ENCODE measurements around the gene DOK3. TPM values are rescaled to one million over a fixed set of nuclear protein-coding genes. Genes with fewer than 3 reads are reported as not detected.

The DOK3 gene
- total RNA-seq, 1 experiment from 2014 or later: 12.4 TPM

DNA sequence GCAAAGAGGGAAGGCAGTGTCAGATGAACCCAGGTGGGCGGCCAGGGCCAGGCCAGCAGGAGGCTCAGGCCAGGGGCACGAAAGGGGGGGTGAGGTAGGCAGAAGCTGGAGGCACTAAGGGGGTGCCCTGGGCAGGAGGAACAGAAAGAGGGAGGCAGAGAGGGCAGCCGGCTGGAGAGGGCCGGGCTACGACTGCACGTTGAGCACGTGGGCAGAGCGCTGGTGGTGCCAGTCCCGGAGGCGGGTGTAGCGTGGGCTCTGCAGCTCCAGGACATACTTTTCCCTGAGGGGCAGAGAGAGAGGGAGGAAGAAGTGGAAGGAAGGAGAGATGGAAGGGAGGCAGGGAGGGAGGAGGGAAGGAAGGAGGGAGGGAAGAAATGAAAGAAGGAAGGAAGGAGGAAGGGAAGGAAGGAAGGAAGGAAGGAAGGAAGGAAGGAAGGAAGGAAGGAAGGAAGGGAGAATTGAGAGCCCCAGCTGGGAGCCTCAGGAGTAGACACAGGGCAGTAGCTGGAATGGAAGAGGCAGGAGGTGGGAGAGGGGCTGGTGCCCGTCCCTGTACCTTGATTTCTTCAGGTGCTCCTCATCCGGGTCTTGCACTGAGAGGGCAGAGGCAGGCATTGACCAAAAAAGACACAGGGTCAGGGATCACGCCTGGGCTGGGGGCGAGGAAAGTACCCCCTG lies 19.2 kb downstream of the DOK3 start:
- ChIA-PET CTCF (interaction anchor here (0.6 kb wide), 1 partner anchor 327 kb away, joined by 8 read pairs; no protein-coding TSS in a partner anchor), POLR2A (no interaction called here)

DNA sequence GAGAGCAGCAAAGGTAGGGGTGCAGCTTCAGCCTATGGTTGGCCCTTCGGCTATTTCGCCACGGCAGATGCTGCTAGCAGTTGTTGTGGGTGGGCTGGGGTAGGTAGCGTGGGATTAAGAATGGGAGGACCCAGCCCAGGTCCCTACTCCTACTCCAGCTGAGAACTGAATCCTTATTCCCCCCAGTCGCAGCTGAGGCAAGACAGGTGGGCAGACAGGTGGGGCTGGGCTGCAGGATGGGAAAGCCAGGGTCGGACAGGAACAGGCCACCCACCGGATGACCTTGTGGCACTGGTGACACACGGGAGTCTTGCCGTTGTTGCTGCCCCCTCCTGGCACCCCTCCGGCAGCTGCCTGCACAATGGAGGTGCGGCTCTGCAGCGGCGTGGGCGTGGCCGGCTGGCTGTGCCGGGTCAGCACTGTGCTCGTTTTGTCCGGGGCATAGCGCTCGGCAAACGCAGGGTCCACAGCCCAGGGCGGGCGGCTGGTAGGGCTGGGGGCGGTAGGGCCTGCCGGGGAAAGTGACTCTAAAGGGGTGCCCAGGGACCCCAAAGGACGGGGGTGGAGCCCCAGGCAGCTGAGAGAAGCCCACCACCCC lies 20.4 kb downstream of the DOK3 start:
- no peak for TF ChIP-seq TCF7L2 (IDR thresholded peaks at IDR 0.05; ENCODE audit: low read depth, low read length)
- TF ChIP-seq, protein P1, sequence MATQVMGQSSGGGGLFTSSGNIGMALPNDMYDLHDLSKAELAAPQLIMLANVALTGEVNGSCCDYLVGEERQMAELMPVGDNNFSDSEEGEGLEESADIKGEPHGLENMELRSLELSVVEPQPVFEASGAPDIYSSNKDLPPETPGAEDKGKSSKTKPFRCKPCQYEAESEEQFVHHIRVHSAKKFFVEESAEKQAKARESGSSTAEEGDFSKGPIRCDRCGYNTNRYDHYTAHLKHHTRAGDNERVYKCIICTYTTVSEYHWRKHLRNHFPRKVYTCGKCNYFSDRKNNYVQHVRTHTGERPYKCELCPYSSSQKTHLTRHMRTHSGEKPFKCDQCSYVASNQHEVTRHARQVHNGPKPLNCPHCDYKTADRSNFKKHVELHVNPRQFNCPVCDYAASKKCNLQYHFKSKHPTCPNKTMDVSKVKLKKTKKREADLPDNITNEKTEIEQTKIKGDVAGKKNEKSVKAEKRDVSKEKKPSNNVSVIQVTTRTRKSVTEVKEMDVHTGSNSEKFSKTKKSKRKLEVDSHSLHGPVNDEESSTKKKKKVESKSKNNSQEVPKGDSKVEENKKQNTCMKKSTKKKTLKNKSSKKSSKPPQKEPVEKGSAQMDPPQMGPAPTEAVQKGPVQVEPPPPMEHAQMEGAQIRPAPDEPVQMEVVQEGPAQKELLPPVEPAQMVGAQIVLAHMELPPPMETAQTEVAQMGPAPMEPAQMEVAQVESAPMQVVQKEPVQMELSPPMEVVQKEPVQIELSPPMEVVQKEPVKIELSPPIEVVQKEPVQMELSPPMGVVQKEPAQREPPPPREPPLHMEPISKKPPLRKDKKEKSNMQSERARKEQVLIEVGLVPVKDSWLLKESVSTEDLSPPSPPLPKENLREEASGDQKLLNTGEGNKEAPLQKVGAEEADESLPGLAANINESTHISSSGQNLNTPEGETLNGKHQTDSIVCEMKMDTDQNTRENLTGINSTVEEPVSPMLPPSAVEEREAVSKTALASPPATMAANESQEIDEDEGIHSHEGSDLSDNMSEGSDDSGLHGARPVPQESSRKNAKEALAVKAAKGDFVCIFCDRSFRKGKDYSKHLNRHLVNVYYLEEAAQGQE (IDR thresholded peaks at IDR 0.05; ENCODE audit: insufficient read depth in 1 of 2, low read depth in 2 of 2, low read length in 1 of 2): no peak
- no peak for TF ChIP-seq SIN3A (IDR thresholded peaks at IDR 0.05; ENCODE audit: borderline replicate concordance, insufficient read depth, low read depth, low read length)
- no peak for TF ChIP-seq POLR2AphosphoS5 (IDR thresholded peaks at IDR 0.05; ENCODE audit: low read depth, low read length)
- TF ChIP-seq, protein P2, sequence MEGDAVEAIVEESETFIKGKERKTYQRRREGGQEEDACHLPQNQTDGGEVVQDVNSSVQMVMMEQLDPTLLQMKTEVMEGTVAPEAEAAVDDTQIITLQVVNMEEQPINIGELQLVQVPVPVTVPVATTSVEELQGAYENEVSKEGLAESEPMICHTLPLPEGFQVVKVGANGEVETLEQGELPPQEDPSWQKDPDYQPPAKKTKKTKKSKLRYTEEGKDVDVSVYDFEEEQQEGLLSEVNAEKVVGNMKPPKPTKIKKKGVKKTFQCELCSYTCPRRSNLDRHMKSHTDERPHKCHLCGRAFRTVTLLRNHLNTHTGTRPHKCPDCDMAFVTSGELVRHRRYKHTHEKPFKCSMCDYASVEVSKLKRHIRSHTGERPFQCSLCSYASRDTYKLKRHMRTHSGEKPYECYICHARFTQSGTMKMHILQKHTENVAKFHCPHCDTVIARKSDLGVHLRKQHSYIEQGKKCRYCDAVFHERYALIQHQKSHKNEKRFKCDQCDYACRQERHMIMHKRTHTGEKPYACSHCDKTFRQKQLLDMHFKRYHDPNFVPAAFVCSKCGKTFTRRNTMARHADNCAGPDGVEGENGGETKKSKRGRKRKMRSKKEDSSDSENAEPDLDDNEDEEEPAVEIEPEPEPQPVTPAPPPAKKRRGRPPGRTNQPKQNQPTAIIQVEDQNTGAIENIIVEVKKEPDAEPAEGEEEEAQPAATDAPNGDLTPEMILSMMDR (IDR thresholded peaks at IDR 0.05): no peak; the same call in 1 of the 2 replicates
- DNase-seq (ENCODE audit: low read depth, low spot score) (no peak), ATAC-seq (0 out of 2 replicates have a peak, but pooled peaks have one; percentile 17)
- H3K27ac ChIP-seq (ENCODE audit: low read length): no peak overlapping the region
- H3K4me3 ChIP-seq (ENCODE audit: low read depth in 2 of 2, low read length in 2 of 2): no peak overlapping the region
- ChIA-PET POLR2A (interaction anchor here (1.0 kb wide), 1 partner anchor 86 kb away, joined by 7 read pairs; no protein-coding TSS in a partner anchor), CTCF (no interaction called here)
- intact Hi-C loops (cut with micrococcal nuclease; ENCODE audit: unreplicated experiment) (no loop called here), in situ Hi-C loops (cut with HindIII; ENCODE audit: low pct_unique_long_range_greater_than_20kb, low sequenced_read_pairs) (no loop called here)
- no peaks in the 10 kb centered on the region for H3K9me3 ChIP-seq (ENCODE audit: control insufficient read depth, insufficient read depth, low read depth, low read length)
- peaks cover 3% of the 10 kb centered on the region; the same call in 1 of the 2 replicates for H3K36me3 ChIP-seq (ENCODE audit: control insufficient read depth, insufficient read depth, low read length)
- peaks cover 7% of the 10 kb centered on the region for H3K4me1 ChIP-seq (ENCODE audit: control insufficient read depth, insufficient read depth, low read length)
- BruUV-seq (replicated peaks): no TSS peak
- no peaks in the 10 kb centered on the region for H3K27me3 ChIP-seq (ENCODE audit: control insufficient read depth, insufficient read depth, low read length)

More for the DNA sequence above, 19.2 kb downstream of the DOK3 start:
- no peak for TF ChIP-seq TCF7L2 (IDR thresholded peaks at IDR 0.05; ENCODE audit: low read depth, low read length)
- TF ChIP-seq, protein P1 (IDR thresholded peaks at IDR 0.05; ENCODE audit: insufficient read depth in 1 of 2, low read depth in 2 of 2, low read length in 1 of 2): no peak
- TF ChIP-seq, protein P2 (IDR thresholded peaks at IDR 0.05): no peak
- no peak for TF ChIP-seq POLR2AphosphoS5 (IDR thresholded peaks at IDR 0.05; ENCODE audit: low read depth, low read length)
- no peak for TF ChIP-seq SIN3A (IDR thresholded peaks at IDR 0.05; ENCODE audit: borderline replicate concordance, insufficient read depth, low read depth, low read length)
- H3K27me3 ChIP-seq (ENCODE audit: control insufficient read depth, insufficient read depth, low read length): no peaks in the 10 kb centered on the region
- H3K27ac ChIP-seq (ENCODE audit: low read length): no peak overlapping the region
- no TSS peak for BruUV-seq (replicated peaks)
- H3K4me3 ChIP-seq (ENCODE audit: low read depth in 2 of 2, low read length in 2 of 2): no peak overlapping the region
- no peak for DNase-seq (ENCODE audit: low read depth, low spot score)
- H3K36me3 ChIP-seq (ENCODE audit: control insufficient read depth, insufficient read depth, low read length): peaks cover 3% of the 10 kb centered on the region; the same call in 1 of the 2 replicates
- intact Hi-C loops (cut with micrococcal nuclease; ENCODE audit: unreplicated experiment) (no loop called here), in situ Hi-C loops (cut with HindIII; ENCODE audit: low pct_unique_long_range_greater_than_20kb, low sequenced_read_pairs) (no loop called here)
- ATAC-seq: no peak
- H3K4me1 ChIP-seq (ENCODE audit: control insufficient read depth, insufficient read depth, low read length): peaks cover 20% of the 10 kb centered on the region
- H3K9me3 ChIP-seq (ENCODE audit: control insufficient read depth, insufficient read depth, low read depth, low read length): no peaks in the 10 kb centered on the region
